Small intestine (tissue), 7 donors: ENCODE data around the gene AP1B1. TPM values are rescaled to one million over a fixed set of nuclear protein-coding genes. Genes with fewer than 3 reads are reported as not detected.

ENCODE experiments used
- DNase-seq, 2 donors: peaks; one replicate each; pipeline versions ENCODE4 v3.0.0 to v3.0.0-alpha.2; 2013
- FAIRE-seq: peaks from 2 replicates; lab custom pipeline; 2012; peaks lifted over from hg19 to GRCh38; lab: Jason Lieb, UNC
- H3K27ac ChIP-seq, 3 donors: one replicate each; pipeline ENCODE4 v1.5.1; 2013; ENCODE audit warnings: low read length in 2 of 3, mild to moderate bottlenecking in 2 of 3, control low read depth in 1 of 3, inconsistent platforms in 1 of 3, low read depth in 1 of 3, moderate library complexity in 1 of 3
- H3K27me3 ChIP-seq, 3 donors: one replicate each; pipeline ENCODE4 v1.6.1; 2013; ENCODE audit warnings: low read length in 3 of 3, inconsistent platforms in 1 of 3; ENCODE audit not compliant: control insufficient read depth in 3 of 3, insufficient read depth in 3 of 3
- H3K36me3 ChIP-seq, 3 donors: one replicate each; pipeline ENCODE4 v1.6.1; 2013; ENCODE audit warnings: low read length in 3 of 3, inconsistent platforms in 1 of 3, low read depth in 1 of 3, mild to moderate bottlenecking in 1 of 3, moderate library complexity in 1 of 3; ENCODE audit not compliant: control insufficient read depth in 3 of 3, insufficient read depth in 2 of 3
- H3K4me1 ChIP-seq, 3 donors: one replicate each; pipeline ENCODE4 v1.6.1; 2013; ENCODE audit warnings: low read length in 2 of 3, inconsistent platforms in 1 of 3, low read depth in 1 of 3, mild to moderate bottlenecking in 1 of 3, moderate library complexity in 1 of 3; ENCODE audit not compliant: control insufficient read depth in 3 of 3, insufficient read depth in 2 of 3
- H3K4me3 ChIP-seq, 3 donors: one replicate each; pipeline ENCODE4 v1.5.1; 2013; ENCODE audit warnings: low read length in 3 of 3, control low read depth in 1 of 3, inconsistent platforms in 1 of 3, low read depth in 1 of 3, mild to moderate bottlenecking in 1 of 3, moderate library complexity in 1 of 3
- H3K9me3 ChIP-seq, 2 donors: one replicate each; pipeline ENCODE4 v1.6.1; 2013; ENCODE audit warnings: low read depth in 1 of 2, low read length in 1 of 2; ENCODE audit not compliant: control insufficient read depth in 2 of 2, insufficient read depth in 1 of 2
- WGBS, 3 donors: extraction: QIAGEN DNeasy Blood & Tissue Kit; methylation state at CpG; one replicate each; pipeline ENCODE4 v1.1.7; 2013; 5-methylcytosine and 5-hydroxymethylcytosine counted together
- polyA plus RNA-seq, 4 donors: library from polyadenylated mRNA; stranded (reverse) in 3 of 4; unstranded in 1 of 4; fragments of 200-250 nt in 3 of 4; fragments of 120-200 nt in 1 of 4; gene quantifications; one replicate each; pipeline versions ENCODE4 v1.2.1 to v1.2.3, GENCODE V29; 2013
- donor health status: healthy with polysubstance abuse.
- donor health status: control.
- donor health status: control.
- donor health status: Bipolar disorder and iron deficiency.
- donor health status: healthy.

The AP1B1 gene
- polyA plus RNA-seq, 4 donors = 51.6 to 61.6 (median 57.6) TPM

- H3K36me3 ChIP-seq = peaks cover 0 to 31% (median under 1%) of the 10 kb centered on the region in 3 donors
- FAIRE-seq = no peak
- WGBS, 3 donors = 41 to 50% (median 47%) methylated on average over 7 of the region's 7 CpGs
- H3K27ac ChIP-seq = peak overlapping the region in 1 of 3 donors; percentile 22
- H3K4me1 ChIP-seq = peaks cover 12 to 48% (median 14%) of the 10 kb centered on the region in 3 donors
- no peaks in the 10 kb centered on the region for H3K27me3 ChIP-seq
- H3K4me3 ChIP-seq = peak overlapping the region in 1 of 3 donors; percentile 78
- H3K9me3 ChIP-seq = no peaks in the 10 kb centered on the region
- no peak for DNase-seq
Observed at GRCh38 chr22:29305836-29306174, 82.6 kb downstream of the AP1B1 start.

GRCh38 chr22:29302681-29303465 is 85.5 kb downstream of the AP1B1 start:
- DNase-seq (peak in 1 of 2 donors; percentile 93), FAIRE-seq (no peak)
- H3K27ac ChIP-seq = peak overlapping the region in 2 of 3 donors; percentile 59 to 69

GRCh38 chr22:29302402-29302680 is 86.0 kb downstream of the AP1B1 start:
- 13 to 56% (median 32%) methylated on average over 2 of the region's 2 CpGs for WGBS, 3 donors
- DNase-seq = no peak
- FAIRE-seq = no peak

More at GRCh38 chr22:29302681-29303465, 85.5 kb downstream of the AP1B1 start:
- Histone ChIP-seq H3K36me3 (peaks cover 22 to 53% (median 22%) of the 10 kb centered on the region in 3 donors), H3K4me1 (peaks cover 2 to 25% (median 8%) of the 10 kb centered on the region in 3 donors), H3K27me3 (no peaks in the 10 kb centered on the region), H3K9me3 (no peaks in the 10 kb centered on the region), H3K4me3 (no peak overlapping the region)
- 13 to 43% (median 31%) methylated on average over 13 of the region's 13 CpGs for whole genome bisulfite sequencing, 3 donors

GRCh38 chr22:29301716-29302401 is 86.5 kb downstream of the AP1B1 start:
- H3K36me3 ChIP-seq = peaks cover 29 to 63% (median 31%) of the 10 kb centered on the region in 3 donors
- DNase-seq (no peak), FAIRE-seq (no peak)
- 60 to 83% (median 62%) methylated on average over 17 of the region's 17 CpGs for WGBS, 3 donors
- peaks cover 0 to 18% (median 8%) of the 10 kb centered on the region in 3 donors for H3K4me1 ChIP-seq
- no peaks in the 10 kb centered on the region for H3K27me3 ChIP-seq
- no peaks in the 10 kb centered on the region for H3K9me3 ChIP-seq
- peak overlapping the region in 2 of 3 donors; percentile 32 to 69 for H3K27ac ChIP-seq
- no peak overlapping the region for H3K4me3 ChIP-seq

More at GRCh38 chr22:29302402-29302680, 86.0 kb downstream of the AP1B1 start:
- H3K4me1 ChIP-seq = peaks cover 0 to 20% (median 8%) of the 10 kb centered on the region in 3 donors
- H3K27me3 ChIP-seq = no peaks in the 10 kb centered on the region
- H3K36me3 ChIP-seq = peaks cover 26 to 59% (median 26%) of the 10 kb centered on the region in 3 donors
- H3K4me3 ChIP-seq = no peak overlapping the region
- H3K9me3 ChIP-seq = no peaks in the 10 kb centered on the region
- H3K27ac ChIP-seq = peak overlapping the region in 2 of 3 donors; percentile 59 to 69

GRCh38 chr22:29300807-29301601 is 87.4 kb downstream of the AP1B1 start:
- Histone ChIP-seq H3K27ac (no peak overlapping the region), H3K4me3 (no peak overlapping the region), H3K36me3 (peaks cover 36 to 72% (median 37%) of the 10 kb centered on the region in 3 donors), H3K4me1 (peaks cover 0 to 12% (median 8%) of the 10 kb centered on the region in 3 donors), H3K9me3 (no peaks in the 10 kb centered on the region), H3K27me3 (no peaks in the 10 kb centered on the region)
- DNase-seq (no peak), FAIRE-seq (no peak)
- WGBS, 3 donors = 76 to 82% (median 77%) methylated on average over 10 of the region's 10 CpGs

- no peak for FAIRE-seq
Observed at GRCh38 chr22:29300467-29300806, 87.9 kb downstream of the AP1B1 start.

GRCh38 chr22:29299136-29299900 is 89.1 kb downstream of the AP1B1 start:
- Histone ChIP-seq H3K4me3 (no peak overlapping the region), H3K9me3 (no peaks in the 10 kb centered on the region), H3K36me3 (peaks cover 42 to 86% (median 42%) of the 10 kb centered on the region in 3 donors), H3K4me1 (peaks cover 0 to 10% (median 8%) of the 10 kb centered on the region in 3 donors), H3K27ac (no peak overlapping the region), H3K27me3 (no peaks in the 10 kb centered on the region)
- no peak for FAIRE-seq
- no peak for DNase-seq
- 86 to 87% (median 87%) methylated on average over 19 of the region's 19 CpGs for WGBS, 3 donors

More at GRCh38 chr22:29300467-29300806, 87.9 kb downstream of the AP1B1 start:
- peaks cover 39 to 76% (median 40%) of the 10 kb centered on the region in 3 donors for H3K36me3 ChIP-seq
- no peaks in the 10 kb centered on the region for H3K27me3 ChIP-seq
- peaks cover 0 to 10% (median 8%) of the 10 kb centered on the region in 3 donors for H3K4me1 ChIP-seq
- no peaks in the 10 kb centered on the region for H3K9me3 ChIP-seq
- no peak for DNase-seq
- no peak overlapping the region for H3K27ac ChIP-seq
- 63 to 73% (median 69%) methylated on average over 4 of the region's 4 CpGs for WGBS, 3 donors
- H3K4me3 ChIP-seq = no peak overlapping the region
